NCI-H1105 (cell line): ENCODE measurements around the gene NHLRC1.

ENCODE experiments used
- DNase-seq: peaks from one replicate; lab custom pipeline; 2025; lab: John Stamatoyannopoulos, UW

NHLRC1 gene

DNA sequence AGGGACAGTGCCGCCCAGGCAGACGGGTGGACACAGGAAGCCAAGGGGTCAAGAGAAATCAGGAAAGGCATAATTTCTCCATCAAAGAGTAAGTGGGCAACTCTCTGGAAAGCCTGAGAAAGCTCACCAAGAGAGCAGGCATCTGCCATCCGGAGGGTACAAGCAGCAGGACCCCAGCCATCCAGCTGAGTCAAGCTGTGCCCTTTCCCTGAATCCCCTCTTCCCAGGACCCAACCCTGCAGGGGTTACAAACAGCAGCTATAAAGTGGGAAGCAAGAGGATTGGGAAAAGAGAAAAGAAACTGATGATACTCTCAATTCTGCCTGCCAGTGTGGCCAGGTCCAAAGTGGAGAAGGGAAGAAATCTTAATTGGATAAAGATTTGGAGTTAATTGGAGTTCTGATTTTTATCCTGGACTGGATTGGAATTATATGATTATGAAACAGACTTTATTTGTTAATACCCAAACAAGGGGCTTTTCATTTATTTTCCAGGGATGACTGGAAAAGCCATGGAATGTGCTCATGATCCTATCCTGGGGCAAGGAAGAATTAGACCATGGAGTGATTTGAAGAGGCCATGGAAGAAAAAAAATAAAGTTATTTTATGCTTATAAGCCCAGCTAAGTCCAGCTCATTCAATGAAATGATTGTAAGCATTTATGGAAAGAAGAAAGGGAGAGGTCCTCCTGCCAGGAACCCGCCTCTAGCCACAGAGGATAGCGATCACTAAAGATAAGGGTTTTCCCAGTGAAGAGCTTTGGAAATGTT lies 34.9 kb downstream of the NHLRC1 start:
- no peak for DNase-seq

DNA sequence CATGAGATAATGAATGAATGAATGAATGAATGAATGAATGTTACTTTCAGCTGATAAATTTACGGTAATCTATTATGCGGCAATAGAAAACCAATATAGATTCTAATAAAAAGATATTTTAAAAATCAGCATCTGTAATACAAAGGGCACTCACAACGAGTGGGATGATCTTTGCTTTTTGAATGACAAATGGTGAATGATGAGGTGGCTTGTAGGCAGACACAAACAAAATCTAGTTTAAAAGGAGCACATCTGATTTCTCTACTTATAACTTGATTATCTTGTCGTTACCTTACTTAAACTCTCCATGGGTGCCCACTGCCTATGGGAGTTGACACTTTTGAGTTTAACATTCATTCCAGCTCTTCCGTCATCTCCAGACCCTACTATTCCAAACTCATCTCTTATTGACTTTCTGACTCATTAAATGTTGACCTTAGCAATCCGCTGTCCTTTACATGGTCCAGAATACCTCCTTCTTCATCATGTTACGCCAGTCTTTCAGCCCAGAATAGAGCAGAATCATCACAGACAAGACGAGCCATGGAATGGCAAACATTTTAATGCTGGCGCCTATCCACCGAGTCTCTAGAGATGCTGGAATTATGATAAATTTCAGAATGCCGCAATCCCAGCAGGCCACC lies 41.3 kb downstream of the NHLRC1 start:
- no peak for DNase-seq

DNA sequence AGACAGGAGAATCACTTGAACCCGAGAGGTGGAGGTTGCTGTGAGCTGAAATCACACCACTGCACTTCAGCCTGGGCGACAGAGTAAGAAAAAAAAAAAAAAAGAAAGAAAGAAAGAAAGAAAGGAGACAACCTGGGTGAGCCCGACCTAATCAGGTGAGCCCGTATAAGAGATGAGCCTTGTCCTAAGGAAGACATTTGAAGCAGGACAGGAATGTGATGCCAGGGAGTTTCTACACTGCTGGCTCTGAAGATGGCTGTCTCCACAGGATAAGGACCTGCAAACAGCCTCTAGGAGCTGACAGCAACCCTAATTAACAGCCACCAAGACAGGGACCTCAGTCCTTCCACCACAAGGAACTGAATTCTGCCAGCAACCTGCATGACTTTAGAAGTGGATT lies 41.9 kb downstream of the NHLRC1 start:
- no peak for DNase-seq

DNA sequence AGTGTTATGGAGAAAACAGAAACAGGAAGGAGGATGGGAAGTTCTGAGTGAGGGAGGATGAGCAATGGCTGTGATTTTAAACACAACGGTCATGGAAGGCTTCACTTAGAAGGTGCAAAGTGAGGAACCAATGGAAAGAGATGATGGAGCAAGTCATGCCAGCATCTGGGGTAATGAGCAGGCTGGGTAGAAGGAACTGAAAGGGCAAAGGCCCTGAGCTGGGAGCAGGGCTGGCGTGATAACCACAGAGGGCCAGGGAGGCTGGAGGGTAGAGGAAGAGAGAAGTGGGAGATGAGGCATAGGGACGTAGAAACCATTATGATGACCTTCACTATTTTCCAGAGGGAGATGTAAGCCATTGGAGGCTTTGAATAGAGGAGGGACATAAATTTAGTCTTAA lies 43.6 kb downstream of the NHLRC1 start:
- no peak for DNase-seq

DNA sequence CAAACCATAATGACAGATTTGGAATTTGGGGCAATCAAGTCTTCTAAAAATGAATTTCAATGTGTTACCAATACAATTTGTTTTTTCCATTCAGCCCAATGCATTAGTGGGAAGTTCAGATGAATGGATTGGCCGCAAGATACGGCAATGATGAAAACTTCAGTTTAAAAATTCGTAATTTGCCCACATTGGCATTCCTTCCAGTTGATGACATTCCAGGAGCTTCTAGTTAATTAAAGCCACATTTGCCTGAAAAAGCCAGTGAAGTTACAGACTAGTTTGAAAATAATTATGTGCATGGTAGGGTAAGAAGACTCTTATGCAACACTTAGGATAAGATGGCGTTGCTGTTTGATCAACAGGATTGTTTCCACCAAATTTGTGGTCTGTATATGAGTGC lies 46.2 kb downstream of the NHLRC1 start:
- no peak for DNase-seq

DNA sequence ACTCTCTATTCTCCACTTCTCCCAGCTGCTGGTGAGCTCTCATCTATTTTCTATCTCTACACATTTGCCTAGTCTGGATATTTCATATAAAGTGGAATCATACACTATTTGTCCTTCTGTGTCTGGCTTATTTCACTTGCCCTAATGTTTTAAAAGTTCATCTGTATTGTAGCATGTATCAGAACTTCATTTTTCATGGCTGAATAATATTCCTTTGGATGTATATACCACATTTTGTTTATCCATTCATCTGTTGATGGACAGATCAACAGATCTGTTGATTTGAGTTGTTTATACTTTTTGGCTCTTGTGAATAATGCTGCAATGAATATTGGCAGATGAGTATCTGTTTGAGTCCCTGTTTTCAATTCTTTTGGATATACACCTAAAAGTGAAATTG lies 49.6 kb downstream of the NHLRC1 start:
- no peak for DNase-seq

GRCh38 chr6:18070486-18070885 lies 52.0 kb downstream of the NHLRC1 start:
- DNase-seq: no peak
